Lower lobe of right lung (tissue), 2 donors: ENCODE data around the gene KLHDC4. TPM values are rescaled to one million over a fixed set of nuclear protein-coding genes. Genes with fewer than 3 reads are reported as not detected.
"Not testable (repeated sequence)": the region's sequence is repeated elsewhere in the genome, so short reads cannot be mapped to it uniquely, and the experiment has no call there.

ENCODE experiments used
- ATAC-seq, 2 donors: fragments of 200-7000 bp; cut with Tn5 transposase; one replicate each; pipeline ENCODE4 v1.9.1; 2020 to 2022; ENCODE audit warnings: mild to moderate bottlenecking in 2 of 2, moderate library complexity in 2 of 2
- DNase-seq: peaks from one replicate; pipeline ENCODE4 v3.0.0-alpha.2; 2020
- H3K27ac ChIP-seq: fragments of 200-600 bp; one replicate; pipeline ENCODE4 v1.8.0; 2022
- H3K27me3 ChIP-seq: fragments of 200-600 bp; one replicate; pipeline ENCODE4 v1.8.0; 2022; ENCODE audit warnings: low read depth
- H3K36me3 ChIP-seq: fragments of 200-600 bp; one replicate; pipeline ENCODE4 v1.8.0; 2022; ENCODE audit warnings: mild to moderate bottlenecking
- H3K4me1 ChIP-seq: fragments of 200-600 bp; one replicate; pipeline ENCODE4 v1.8.0; 2022
- H3K4me3 ChIP-seq: fragments of 200-600 bp; one replicate; pipeline ENCODE4 v1.8.0; 2022; ENCODE audit warnings: mild to moderate bottlenecking
- H3K9me3 ChIP-seq: fragments of 200-600 bp; one replicate; pipeline ENCODE4 v1.8.0; 2022
- intact Hi-C: fragments of 100-400 bp; cut with DNase I; formaldehyde crosslinking; loops from one replicate; pipeline ENCODE4 v1.11.0; 2022
- total RNA-seq: library from RNA; stranded (reverse); fragmentation: NEBNext Ultra II Directional; extraction: Animal tissue kit (Norgen Biotek cat#: 25700); gene quantifications from one replicate; pipeline ENCODE4 v1.2.1, GENCODE V29; 2021
- TF ChIP-seq, protein P1 (sequence below): fragments of 200-600 bp; IDR thresholded peaks from one replicate; pipeline ENCODE4 v1.8.0; 2022; ENCODE audit warnings: antibody characterized with exemption, mild to moderate bottlenecking
- donor health status: DM: no; HTN: yes; CAD: no; lungs with severe emphysema.

The KLHDC4 gene
- total RNA-seq, 1 donor from 2014 or later = 33.9 TPM

DNA sequence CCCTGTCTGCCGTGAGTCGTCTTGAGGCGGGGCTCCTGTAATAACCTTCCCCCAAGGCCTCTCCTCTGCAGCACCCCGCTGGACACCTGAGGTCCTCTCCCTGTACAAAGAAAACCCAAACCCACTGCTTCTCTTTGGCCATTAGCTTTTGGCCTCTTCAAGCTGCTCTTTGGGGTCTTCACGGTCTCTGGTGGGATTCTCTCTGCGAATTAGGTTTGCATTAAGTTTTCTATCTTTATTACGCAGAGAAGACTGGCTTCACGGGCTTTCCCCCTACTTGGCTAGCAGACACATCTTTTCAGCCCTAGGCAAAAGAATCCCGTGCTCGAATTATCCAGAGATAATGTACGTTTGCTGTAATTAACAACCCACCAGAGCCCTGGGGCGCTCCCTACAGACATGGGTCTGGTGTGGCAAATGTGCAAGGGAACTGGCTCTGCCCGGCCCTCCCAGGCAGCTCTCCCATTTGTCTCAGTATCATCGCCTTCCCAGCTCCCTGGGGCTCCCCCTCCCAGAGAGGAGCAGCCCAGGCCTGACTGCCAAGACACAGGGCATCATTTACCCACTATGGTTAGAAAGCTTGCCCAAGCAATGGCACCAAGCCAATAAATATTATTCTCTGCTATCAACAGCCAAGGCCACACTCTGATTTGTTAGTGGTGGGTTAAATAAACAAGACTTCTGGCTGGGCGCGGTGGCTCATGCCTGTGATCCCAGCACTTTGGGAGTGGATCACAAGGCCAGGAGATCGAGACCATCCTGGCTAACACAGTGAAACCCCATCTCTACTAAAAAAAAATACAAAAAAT is 24.7 kb upstream of the KLHDC4 start:
- no peak overlapping the region for H3K27ac ChIP-seq
- intact Hi-C loops = no loop called here
- no peak for DNase-seq

DNA sequence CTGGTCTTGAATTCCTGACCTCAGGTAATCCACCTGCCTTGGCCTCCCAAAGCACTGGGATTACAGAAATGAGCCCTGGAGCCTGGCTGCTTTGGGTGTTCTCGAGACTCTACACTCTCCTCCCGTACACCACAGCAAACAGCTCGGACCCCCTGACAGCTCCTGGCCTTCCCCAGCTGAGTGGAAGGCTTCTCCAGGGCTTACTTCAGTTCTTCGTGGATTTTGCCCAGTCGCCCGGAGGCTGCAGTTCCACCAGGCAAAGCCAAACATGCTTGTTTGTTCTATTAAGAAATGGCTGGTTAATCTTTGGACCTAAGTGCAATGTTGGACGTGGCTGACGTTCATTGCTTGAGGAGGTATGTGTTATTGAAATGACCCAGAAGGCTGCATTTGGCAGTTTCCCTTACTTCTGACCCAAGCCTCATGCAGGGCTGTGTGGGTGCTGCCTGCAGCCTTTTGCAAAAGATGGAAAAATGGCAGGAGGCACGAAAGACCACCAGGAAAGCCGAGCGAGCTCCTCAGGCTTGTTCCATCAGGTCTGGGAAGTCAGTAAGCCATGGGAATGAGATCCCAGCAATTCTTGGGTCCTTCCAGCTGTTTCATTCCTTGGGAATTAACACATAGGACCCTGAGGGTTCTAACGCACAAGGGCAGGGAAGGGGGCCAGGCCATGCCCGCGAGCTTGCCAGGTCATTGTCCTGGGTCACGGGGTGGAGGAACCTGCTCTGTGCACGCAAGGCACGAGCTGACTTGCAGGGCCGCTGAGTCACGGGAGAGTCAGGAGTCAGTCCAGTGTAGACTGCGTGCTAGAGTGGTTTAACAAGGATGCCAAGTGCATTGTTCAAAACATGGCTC is 23.9 kb upstream of the KLHDC4 start:
- H3K27ac ChIP-seq = no peak overlapping the region
- intact Hi-C loops = no loop called here
- no peak for DNase-seq

More for the DNA sequence above, 24.7 kb upstream of the KLHDC4 start:
- Histone ChIP-seq H3K36me3 (no peaks in the 10 kb centered on the region), H3K9me3 (no peaks in the 10 kb centered on the region), H3K4me3 (no peak overlapping the region), H3K4me1 (no peaks in the 10 kb centered on the region), H3K27me3 (no peaks in the 10 kb centered on the region)
- ATAC-seq = peak in 1 of 2 donors; percentile 39
- TF ChIP-seq, protein P1, sequence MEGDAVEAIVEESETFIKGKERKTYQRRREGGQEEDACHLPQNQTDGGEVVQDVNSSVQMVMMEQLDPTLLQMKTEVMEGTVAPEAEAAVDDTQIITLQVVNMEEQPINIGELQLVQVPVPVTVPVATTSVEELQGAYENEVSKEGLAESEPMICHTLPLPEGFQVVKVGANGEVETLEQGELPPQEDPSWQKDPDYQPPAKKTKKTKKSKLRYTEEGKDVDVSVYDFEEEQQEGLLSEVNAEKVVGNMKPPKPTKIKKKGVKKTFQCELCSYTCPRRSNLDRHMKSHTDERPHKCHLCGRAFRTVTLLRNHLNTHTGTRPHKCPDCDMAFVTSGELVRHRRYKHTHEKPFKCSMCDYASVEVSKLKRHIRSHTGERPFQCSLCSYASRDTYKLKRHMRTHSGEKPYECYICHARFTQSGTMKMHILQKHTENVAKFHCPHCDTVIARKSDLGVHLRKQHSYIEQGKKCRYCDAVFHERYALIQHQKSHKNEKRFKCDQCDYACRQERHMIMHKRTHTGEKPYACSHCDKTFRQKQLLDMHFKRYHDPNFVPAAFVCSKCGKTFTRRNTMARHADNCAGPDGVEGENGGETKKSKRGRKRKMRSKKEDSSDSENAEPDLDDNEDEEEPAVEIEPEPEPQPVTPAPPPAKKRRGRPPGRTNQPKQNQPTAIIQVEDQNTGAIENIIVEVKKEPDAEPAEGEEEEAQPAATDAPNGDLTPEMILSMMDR = no peak

DNA sequence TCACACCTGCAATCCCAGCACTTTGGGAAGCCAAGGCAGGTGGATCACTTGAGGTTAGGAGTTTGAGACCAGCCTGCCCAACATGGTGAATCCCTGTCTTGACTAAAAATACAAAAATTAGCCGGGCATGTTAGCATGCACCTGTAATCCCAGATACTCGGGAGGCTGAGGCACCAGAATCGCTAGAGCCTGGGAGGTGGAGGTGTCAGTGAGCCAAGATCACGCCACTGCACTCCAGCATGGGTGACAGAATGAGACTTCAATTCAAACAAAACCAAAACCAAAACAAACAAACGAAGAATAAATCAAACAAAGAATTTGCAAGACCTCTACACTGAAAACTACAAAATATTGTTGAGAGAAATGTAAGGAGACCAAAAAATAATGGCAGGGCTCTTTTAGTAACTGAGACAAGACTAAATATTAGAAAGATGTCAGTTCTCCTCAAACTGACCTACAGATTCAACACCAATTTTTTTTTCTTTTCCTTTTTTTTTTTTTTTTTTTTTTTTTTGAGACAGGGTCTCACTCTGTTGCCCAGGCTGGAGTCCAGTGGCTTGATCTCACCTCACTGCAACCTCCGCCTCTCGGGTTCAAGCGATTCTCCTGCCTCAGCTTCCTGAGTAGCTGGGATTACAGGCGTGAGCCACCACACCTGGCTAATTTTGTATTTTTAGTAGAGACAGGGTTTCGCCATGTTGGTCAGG is 23.1 kb upstream of the KLHDC4 start:
- H3K27ac ChIP-seq, H3K36me3 ChIP-seq, intact Hi-C loops, H3K9me3 ChIP-seq, DNase-seq, H3K4me1 ChIP-seq, ATAC-seq, H3K4me3 ChIP-seq, H3K27me3 ChIP-seq: not testable (repeated sequence)

More for the DNA sequence above, 23.9 kb upstream of the KLHDC4 start:
- TF ChIP-seq, protein P1 = no peak
- no peak overlapping the region for H3K4me3 ChIP-seq
- ATAC-seq = peak; percentile 50 to 54
- H3K36me3 ChIP-seq = no peaks in the 10 kb centered on the region
- no peaks in the 10 kb centered on the region for H3K4me1 ChIP-seq
- no peaks in the 10 kb centered on the region for H3K27me3 ChIP-seq
- H3K9me3 ChIP-seq = no peaks in the 10 kb centered on the region

DNA sequence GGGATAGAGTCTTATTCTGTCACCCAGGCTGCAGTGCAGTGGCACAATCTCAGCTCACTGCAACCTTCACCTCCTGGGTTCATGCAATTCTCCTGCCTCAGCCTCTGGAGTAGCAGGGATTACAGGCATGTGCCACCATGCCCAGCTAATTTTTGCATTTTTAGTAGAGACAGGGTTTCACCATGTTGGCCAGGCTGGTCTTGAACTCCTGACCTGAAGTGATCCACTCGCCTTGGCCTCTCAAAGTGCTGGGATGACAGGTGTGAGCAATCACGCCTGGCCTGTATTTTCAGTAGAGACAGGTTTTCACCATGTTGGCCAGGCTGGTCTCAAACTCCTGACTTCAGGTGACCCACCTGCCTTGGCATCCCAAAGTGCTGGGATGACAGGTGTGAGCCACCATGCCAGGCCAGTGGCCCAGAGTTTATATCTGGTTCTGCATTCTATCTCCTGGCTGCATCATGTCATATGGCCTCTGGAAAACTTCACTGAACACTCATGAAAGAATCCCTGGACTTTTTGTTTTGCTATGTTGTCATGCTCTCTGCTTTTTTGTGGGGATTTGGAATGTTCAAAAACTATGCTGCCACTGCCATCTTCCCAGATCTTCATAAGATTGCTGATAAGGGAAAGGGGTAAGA is 21.8 kb upstream of the KLHDC4 start:
- H3K9me3 ChIP-seq, H3K4me1 ChIP-seq, H3K4me3 ChIP-seq, ATAC-seq, H3K27ac ChIP-seq, intact Hi-C loops, H3K27me3 ChIP-seq, H3K36me3 ChIP-seq, DNase-seq: not testable (repeated sequence)

DNA sequence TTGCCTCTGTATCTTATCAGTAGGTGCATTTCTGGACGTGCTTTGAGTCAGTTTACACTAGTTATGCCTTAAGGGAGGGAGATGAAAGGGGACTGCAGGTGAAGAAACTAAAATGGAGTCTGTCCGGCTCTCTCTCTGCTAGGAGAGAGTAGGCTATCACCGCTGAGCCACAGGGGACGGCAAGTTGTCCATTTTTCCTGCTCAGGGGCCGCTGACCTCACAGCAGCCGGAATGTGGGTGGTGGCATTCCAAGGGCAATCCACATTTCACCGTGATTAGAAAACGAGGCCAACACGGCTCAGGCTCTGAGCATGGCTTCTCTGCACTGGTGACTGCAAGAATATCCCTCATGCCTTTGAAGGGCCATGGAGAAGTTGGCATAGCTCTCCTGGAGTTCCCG is 19.0 kb upstream of the KLHDC4 start:
- no peaks in the 10 kb centered on the region for H3K9me3 ChIP-seq
- DNase-seq = no peak
- ATAC-seq = peak; percentile 38 to 65
- H3K4me3 ChIP-seq = no peak overlapping the region
- intact Hi-C loops = no loop called here
- H3K27me3 ChIP-seq = no peaks in the 10 kb centered on the region
- H3K36me3 ChIP-seq = no peaks in the 10 kb centered on the region
- peaks cover 15% of the 10 kb centered on the region for H3K4me1 ChIP-seq
- TF ChIP-seq, protein P1 = no peak
- no peak overlapping the region for H3K27ac ChIP-seq

DNA sequence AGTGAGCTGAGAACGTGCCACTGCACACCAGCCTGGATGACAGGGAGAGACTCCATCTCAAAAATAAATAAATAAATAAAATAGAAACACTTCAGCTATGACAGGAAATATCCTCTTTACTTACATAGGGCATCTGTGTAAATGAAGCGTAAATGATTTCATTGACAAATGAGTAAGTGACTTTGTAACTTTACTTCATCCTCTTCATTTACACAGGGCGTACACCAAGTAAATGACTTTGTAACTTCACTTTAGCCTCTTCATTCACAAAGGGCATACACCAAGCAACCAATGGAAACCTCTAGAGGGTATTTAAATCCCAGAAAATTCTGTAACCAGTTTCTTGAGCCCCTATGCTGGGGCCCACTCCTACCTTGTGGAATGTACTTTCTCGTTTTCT is 16.2 kb upstream of the KLHDC4 start:
- H3K4me3 ChIP-seq = no peak overlapping the region
- no peaks in the 10 kb centered on the region for H3K27me3 ChIP-seq
- H3K36me3 ChIP-seq = no peaks in the 10 kb centered on the region
- intact Hi-C loops = no loop called here
- peaks cover 39% of the 10 kb centered on the region for H3K4me1 ChIP-seq
- ATAC-seq (no peak), DNase-seq (no peak)
- TF ChIP-seq, protein P1 = no peak
- no peaks in the 10 kb centered on the region for H3K9me3 ChIP-seq
- H3K27ac ChIP-seq = no peak overlapping the region
